Activated CD4-positive, alpha-beta memory T cell treated with anti-CD3 and anti-CD28 coated beads, Interleukin-2, amount 10 ng/mL, durations not matched to agents 7 days and 5 days (primary cell): ENCODE results near the gene MRPL23. TPM values are rescaled to one million over a fixed set of nuclear protein-coding genes. Genes with fewer than 3 reads are reported as not detected.

Source experiments
- CTCF ChIA-PET: fragments of 350-600 bp; sonication (Branson Sonifier 250); formaldehyde crosslinking; loops from one replicate; lab custom pipeline; 2021; ENCODE audit warnings: antibody characterized with exemption, inconsistent platforms; lab: Charles Lee
- POLR2A ChIA-PET: fragments of 350-600 bp; sonication (Branson Sonifier 250); formaldehyde crosslinking; loops from one replicate; lab custom pipeline; 2021; ENCODE audit warnings: antibody characterized with exemption; lab: Charles Lee
- DNase-seq: peaks from one replicate; pipeline ENCODE4 v3.0.0-alpha.2; 2020
- H3K27ac Mint-ChIP-seq: one replicate; pipeline ENCODE4 v1.8.0; 2021; ENCODE audit warnings: mild to moderate bottlenecking, mixed read lengths
- H3K27me3 Mint-ChIP-seq: one replicate; pipeline ENCODE4 v1.8.0; 2021; ENCODE audit warnings: mixed read lengths
- H3K36me3 Mint-ChIP-seq: one replicate; pipeline ENCODE4 v1.8.0; 2021; ENCODE audit warnings: low read depth, mixed read lengths
- H3K4me1 Mint-ChIP-seq: one replicate; pipeline ENCODE4 v1.8.0; 2021; ENCODE audit warnings: mixed read lengths
- H3K4me3 Mint-ChIP-seq: one replicate; pipeline ENCODE4 v1.8.0; 2021; ENCODE audit warnings: mild to moderate bottlenecking, mixed read lengths
- H3K9me3 Mint-ChIP-seq: one replicate; pipeline ENCODE4 v1.8.0; 2021; ENCODE audit warnings: mixed read lengths
- total RNA-seq, 2 experiments: library from RNA; stranded (reverse); gene quantifications; one replicate each; pipeline ENCODE4 v1.2.3, GENCODE V29; 2021

The MRPL23 gene
- 10 to 100 TPM; 99.8 to 99.9 TPM for total RNA-seq

- ChIA-PET CTCF (interaction anchor here (0.9 to 2.3 kb wide), 5 partner anchors 55 to 268 kb away, joined by 3 to 19 read pairs (median 4); no protein-coding TSS in a partner anchor), POLR2A (interaction anchor here (1.0 to 2.8 kb wide), 7 partner anchors 25 to 96 kb away, joined by 3 to 12 read pairs (median 7); partner anchors contain the start of gene LSP1)
- H3K4me3 Mint-ChIP-seq: no peak within 1 kb of the TSS
- H3K36me3 Mint-ChIP-seq: no peaks in the 10 kb centered on the region
- no peak within 1 kb of the TSS for H3K27ac Mint-ChIP-seq
- H3K9me3 Mint-ChIP-seq: no peaks in the 10 kb centered on the region
- no peaks in the 10 kb centered on the region for H3K4me1 Mint-ChIP-seq
- no peaks in the 10 kb centered on the region for H3K27me3 Mint-ChIP-seq
- peak; percentile 18 for DNase-seq
These were observed at the start of gene MRPL23 for GRCh38 chr11:1946812-1947484. Gene MRPL23, plus strand, starts transcription at chr11:1947332. Its CDS starts 31 bp downstream, at chr11:1947363.

- ChIA-PET POLR2A (no interaction called here), CTCF (interaction anchor here (1.0 to 1.2 kb wide), 2 partner anchors 17 to 246 kb away, joined by 3 read pairs; no protein-coding TSS in a partner anchor)
- Mint-ChIP-seq H3K27ac (no peak overlapping the region), H3K4me3 (no peak overlapping the region), H3K9me3 (no peaks in the 10 kb centered on the region), H3K27me3 (peaks cover 29% of the 10 kb centered on the region), H3K36me3 (no peaks in the 10 kb centered on the region), H3K4me1 (no peaks in the 10 kb centered on the region)
- no peak for DNase-seq
These were observed 48.0 kb upstream of the MRPL23 start for GRCh38 chr11:1899090-1899489.

GRCh38 chr11:1899686-1900085 is 47.4 kb upstream of the MRPL23 start:
- POLR2A ChIA-PET: no interaction called here
- CTCF ChIA-PET: interaction anchor here (0.6 to 1.2 kb wide), 3 partner anchors 17 to 247 kb away, joined by 3 read pairs; no protein-coding TSS in a partner anchor
- H3K36me3 Mint-ChIP-seq: no peaks in the 10 kb centered on the region

GRCh38 chr11:1906181-1906580 is 41.0 kb upstream of the MRPL23 start:
- Mint-ChIP-seq H3K27me3 (peaks cover 26% of the 10 kb centered on the region), H3K4me1 (no peaks in the 10 kb centered on the region), H3K9me3 (no peaks in the 10 kb centered on the region), H3K4me3 (no peak overlapping the region), H3K27ac (no peak overlapping the region), H3K36me3 (no peaks in the 10 kb centered on the region)
- POLR2A ChIA-PET: no interaction called here
- no peak for DNase-seq
- CTCF ChIA-PET: interaction anchor here (0.9 to 1.9 kb wide), 2 partner anchors 24 to 254 kb away, joined by 4 to 8 read pairs; no protein-coding TSS in a partner anchor

More at GRCh38 chr11:1899686-1900085, 47.4 kb upstream of the MRPL23 start:
- no peak overlapping the region for H3K27ac Mint-ChIP-seq
- H3K27me3 Mint-ChIP-seq: peaks cover 30% of the 10 kb centered on the region
- no peak overlapping the region for H3K4me3 Mint-ChIP-seq
- no peak for DNase-seq
- no peaks in the 10 kb centered on the region for H3K4me1 Mint-ChIP-seq
- no peaks in the 10 kb centered on the region for H3K9me3 Mint-ChIP-seq

DNA sequence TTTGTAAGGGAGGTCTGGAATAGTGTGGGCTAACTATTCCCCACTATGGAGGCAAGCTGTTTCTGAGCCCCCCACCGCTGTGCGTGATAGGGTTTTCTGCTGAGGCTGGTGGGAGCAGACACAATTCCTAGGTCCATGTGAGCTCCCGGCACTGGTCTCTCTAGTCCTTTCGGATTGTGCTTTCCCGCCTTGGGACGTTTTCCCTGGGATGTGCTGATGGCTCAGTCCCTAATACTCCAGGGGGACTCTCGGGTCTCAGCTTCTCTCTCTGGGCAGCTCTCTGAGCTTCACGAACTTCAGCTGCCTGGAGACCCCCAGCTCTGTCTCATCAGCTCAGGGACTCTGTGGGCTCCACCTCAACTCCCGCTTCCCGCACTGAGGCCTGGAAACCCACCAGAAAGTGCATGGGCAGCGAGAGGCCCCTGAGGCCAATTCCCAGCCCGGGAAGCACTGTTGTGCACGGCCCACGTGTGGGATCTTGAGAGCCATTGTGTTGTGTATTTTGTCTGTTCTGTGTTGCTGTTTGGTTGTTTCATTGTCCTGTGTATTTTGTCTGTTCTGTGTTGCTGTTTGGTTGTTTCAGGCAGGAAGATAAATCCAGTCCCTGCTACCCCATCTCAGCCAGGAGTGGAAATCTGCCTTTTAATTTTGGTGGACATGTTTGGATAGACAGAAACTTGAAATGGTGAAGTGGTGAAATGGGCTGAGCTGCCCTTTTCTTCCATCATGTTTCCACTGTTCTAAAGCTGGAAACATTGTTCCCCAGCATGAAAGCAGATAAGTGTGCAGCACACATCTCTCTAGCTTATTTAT is 40.3 kb upstream of the MRPL23 start:
- no peak overlapping the region for H3K4me3 Mint-ChIP-seq
- CTCF ChIA-PET: interaction anchor here (0.9 to 1.9 kb wide), 2 partner anchors 25 to 254 kb away, joined by 4 to 8 read pairs; no protein-coding TSS in a partner anchor
- peaks cover 27% of the 10 kb centered on the region for H3K27me3 Mint-ChIP-seq
- H3K27ac Mint-ChIP-seq: no peak overlapping the region
- no peak for DNase-seq
- no peaks in the 10 kb centered on the region for H3K36me3 Mint-ChIP-seq
- H3K4me1 Mint-ChIP-seq: no peaks in the 10 kb centered on the region
- H3K9me3 Mint-ChIP-seq: no peaks in the 10 kb centered on the region
- POLR2A ChIA-PET: no interaction called here

GRCh38 chr11:1908618-1909017 is 38.5 kb upstream of the MRPL23 start:
- Mint-ChIP-seq H3K4me3 (no peak overlapping the region), H3K4me1 (no peaks in the 10 kb centered on the region), H3K36me3 (no peaks in the 10 kb centered on the region), H3K9me3 (no peaks in the 10 kb centered on the region), H3K27ac (no peak overlapping the region), H3K27me3 (peaks cover 29% of the 10 kb centered on the region)
- CTCF ChIA-PET: no interaction called here
- no peak for DNase-seq
- POLR2A ChIA-PET: interaction anchor here (0.6 kb wide), 1 partner anchor 757 kb away, joined by 3 read pairs; no protein-coding TSS in a partner anchor

- Mint-ChIP-seq H3K4me1 (peaks cover 2% of the 10 kb centered on the region), H3K9me3 (peaks cover 2% of the 10 kb centered on the region), H3K27me3 (peaks cover 32% of the 10 kb centered on the region), H3K4me3 (no peak overlapping the region), H3K36me3 (no peaks in the 10 kb centered on the region), H3K27ac (no peak overlapping the region)
- POLR2A ChIA-PET: no interaction called here
- DNase-seq: no peak
- CTCF ChIA-PET: no interaction called here
These were observed 37.6 kb upstream of the MRPL23 start for GRCh38 chr11:1909524-1909923.

GRCh38 chr11:1912289-1912878 is 34.7 kb upstream of the MRPL23 start:
- Mint-ChIP-seq H3K4me1 (peaks cover 12% of the 10 kb centered on the region), H3K36me3 (peaks cover 2% of the 10 kb centered on the region), H3K27me3 (peaks cover 21% of the 10 kb centered on the region), H3K9me3 (peaks cover 10% of the 10 kb centered on the region), H3K4me3 (no peak overlapping the region), H3K27ac (no peak overlapping the region)
- DNase-seq: no peak
- ChIA-PET CTCF (no interaction called here), POLR2A (no interaction called here)

GRCh38 chr11:1913271-1914060 is 33.7 kb upstream of the MRPL23 start:
- Mint-ChIP-seq H3K27ac (no peak overlapping the region), H3K4me1 (peaks cover 12% of the 10 kb centered on the region), H3K4me3 (no peak overlapping the region), H3K36me3 (peaks cover 2% of the 10 kb centered on the region), H3K9me3 (peaks cover 10% of the 10 kb centered on the region), H3K27me3 (peaks cover 18% of the 10 kb centered on the region)
- ChIA-PET CTCF (no interaction called here), POLR2A (no interaction called here)
- DNase-seq: no peak

DNA sequence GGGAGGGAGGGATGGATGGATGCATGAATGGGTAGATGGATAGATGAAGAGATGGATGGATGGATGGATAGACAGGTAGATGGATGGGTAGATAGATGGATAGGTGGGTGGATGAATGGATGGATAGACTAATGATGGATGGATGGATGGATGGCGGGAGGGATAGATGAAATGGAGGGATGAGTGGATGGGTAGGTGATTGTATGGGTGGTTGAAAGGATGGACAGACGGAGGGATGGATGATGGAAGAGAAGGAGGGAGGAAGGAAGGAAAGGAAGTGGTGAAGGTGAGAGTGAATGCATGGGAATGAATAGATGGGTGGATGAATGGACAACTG is 31.4 kb upstream of the MRPL23 start:
- peaks cover 10% of the 10 kb centered on the region for H3K9me3 Mint-ChIP-seq
- CTCF ChIA-PET: no interaction called here
- no peak overlapping the region for H3K27ac Mint-ChIP-seq

DNA sequence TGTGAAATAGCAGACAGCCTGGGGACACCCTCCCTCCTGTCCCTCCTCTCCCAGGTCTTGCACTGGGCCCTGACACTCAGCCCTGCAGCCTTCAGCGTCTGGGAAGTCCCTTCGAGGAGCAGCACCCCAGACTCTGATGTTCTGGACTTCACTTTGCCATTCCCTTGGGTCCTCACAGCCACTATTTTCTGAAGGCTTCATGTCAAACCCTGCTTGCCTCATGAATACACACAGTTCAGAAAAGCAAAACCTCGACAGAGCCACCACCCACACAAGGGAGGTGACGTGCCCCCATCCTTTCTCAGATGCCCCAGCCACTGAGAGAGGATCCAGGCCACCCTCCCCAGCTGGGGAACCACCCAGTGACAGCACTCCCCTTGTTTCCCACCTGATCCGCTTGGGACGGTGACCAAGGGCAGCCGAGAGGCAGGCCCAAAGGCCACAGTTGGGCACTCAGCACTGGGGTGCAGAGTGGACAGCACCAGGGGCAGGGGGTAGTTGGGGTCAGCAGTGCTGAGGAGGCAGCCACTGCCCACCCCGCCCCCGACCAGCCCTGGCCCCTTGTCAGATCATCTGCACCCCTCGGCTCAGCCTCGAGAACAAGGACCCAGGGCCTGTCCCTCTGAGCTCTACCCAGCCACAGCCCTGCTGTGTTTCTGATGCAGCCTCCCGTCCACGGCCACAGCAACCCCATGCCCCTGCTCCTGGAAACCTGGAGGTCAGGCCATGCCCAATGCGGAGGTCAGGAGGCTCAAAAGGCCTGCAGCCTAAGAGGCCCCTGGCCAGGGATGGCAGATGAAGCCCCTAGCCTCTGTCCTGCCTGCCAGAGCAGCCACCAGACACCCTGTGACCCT is 30.8 kb upstream of the MRPL23 start:
- Mint-ChIP-seq H3K4me3 (no peak overlapping the region), H3K36me3 (peaks cover 2% of the 10 kb centered on the region), H3K9me3 (peaks cover 10% of the 10 kb centered on the region), H3K27ac (no peak overlapping the region), H3K27me3 (peaks cover 7% of the 10 kb centered on the region), H3K4me1 (peaks cover 12% of the 10 kb centered on the region)
- CTCF ChIA-PET: interaction anchor here (1.0 to 1.4 kb wide), 2 partner anchors 25 to 34 kb away, joined by 3 to 4 read pairs; partner anchors contain the start of gene PRR33
- no peak for DNase-seq
- POLR2A ChIA-PET: interaction anchor here (0.6 to 2.6 kb wide), 7 partner anchors 17 to 263 kb away, joined by 3 to 39 read pairs (median 3); partner anchors contain the start of genes LSP1 and PRR33

More for the DNA sequence above, 31.4 kb upstream of the MRPL23 start:
- H3K27me3 Mint-ChIP-seq: peaks cover 11% of the 10 kb centered on the region
- POLR2A ChIA-PET: interaction anchor here (2.6 kb wide), 1 partner anchor 26 kb away, joined by 39 read pairs; the partner anchor contains the start of gene PRR33
- H3K4me3 Mint-ChIP-seq: no peak overlapping the region
- no peak for DNase-seq
- peaks cover 2% of the 10 kb centered on the region for H3K36me3 Mint-ChIP-seq
- peaks cover 12% of the 10 kb centered on the region for H3K4me1 Mint-ChIP-seq
